GM18508 (cell line): Measurements from ENCODE around the gene FAM168A.

Source experiments
- ATAC-seq: cut with Tn5 transposase; IDR thresholded peaks from one replicate; pipeline ENCODE4 v1.9.1; 2021; ENCODE audit warnings: moderate number of reproducible peaks; ENCODE audit not compliant: insufficient read depth, unreplicated experiment

The FAM168A gene

DNA sequence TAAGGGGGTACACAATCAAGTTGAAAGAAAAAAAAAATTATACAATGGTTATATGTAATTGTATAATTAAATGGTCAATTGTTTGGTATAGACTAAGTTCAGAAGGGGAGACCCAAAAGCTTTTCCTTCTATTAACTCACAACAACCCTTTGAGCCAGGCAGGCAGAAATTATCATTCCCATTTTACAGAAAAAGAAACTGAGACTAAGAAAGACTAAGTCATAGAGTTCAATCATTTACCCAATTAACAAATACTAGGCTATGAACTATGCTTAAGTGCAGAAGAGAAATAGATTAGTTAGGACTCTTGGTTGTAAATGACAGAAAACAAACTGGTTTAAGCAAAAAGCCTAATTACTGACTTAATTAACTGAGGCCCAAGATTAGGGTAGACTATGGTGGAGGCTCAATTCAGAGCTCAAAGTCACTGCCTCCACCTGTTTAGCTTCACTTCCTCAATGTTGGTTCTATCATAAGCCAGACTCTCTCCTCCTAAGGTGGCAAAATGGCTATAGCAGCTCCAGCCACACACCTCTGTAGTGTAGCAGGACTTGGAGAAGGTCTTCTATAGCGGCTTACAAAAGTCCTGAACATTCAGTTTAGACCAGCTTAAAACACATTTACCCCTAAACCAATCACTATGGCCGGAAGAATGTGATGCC lies 34.2 kb downstream of the FAM168A start:
- ATAC-seq, result no peak

DNA sequence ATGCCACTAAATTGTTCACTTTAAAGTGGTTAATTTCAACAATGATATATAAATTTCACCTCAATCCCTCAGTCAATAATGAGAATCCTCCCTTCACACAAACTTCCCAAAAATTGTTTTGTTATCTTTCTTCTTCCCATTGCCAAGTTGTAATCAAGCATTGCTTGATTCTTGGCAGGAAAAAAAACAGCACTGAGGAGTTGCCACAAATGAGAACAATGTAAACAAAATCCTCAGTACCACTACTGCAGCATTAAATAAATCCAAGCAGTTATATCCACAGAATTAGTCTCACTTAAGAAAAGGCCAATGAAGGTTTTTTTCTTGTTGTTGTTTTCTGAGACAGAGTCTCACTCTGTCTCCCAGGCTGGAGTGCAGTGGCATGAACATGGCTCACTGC lies 38.2 kb downstream of the FAM168A start:
- no peak for ATAC-seq

DNA sequence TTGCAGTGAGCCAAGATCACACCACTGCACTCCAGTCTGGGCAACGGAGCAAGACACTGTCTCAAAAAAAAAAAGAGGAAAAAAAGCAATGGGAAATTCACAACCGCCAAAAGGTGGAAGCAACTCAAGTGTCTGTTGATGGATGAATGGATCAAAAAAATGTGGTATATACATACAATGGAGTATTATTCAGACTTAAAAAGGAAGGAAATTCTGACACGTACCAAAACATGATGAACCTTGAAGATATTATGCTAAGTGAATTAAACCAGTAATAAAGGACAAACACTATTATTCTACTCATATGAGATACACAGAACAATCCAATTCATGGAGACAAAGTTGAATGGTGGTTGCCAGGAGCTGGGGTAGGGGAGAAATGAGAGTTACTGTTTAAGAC lies 40.9 kb downstream of the FAM168A start:
- no peak for ATAC-seq

DNA sequence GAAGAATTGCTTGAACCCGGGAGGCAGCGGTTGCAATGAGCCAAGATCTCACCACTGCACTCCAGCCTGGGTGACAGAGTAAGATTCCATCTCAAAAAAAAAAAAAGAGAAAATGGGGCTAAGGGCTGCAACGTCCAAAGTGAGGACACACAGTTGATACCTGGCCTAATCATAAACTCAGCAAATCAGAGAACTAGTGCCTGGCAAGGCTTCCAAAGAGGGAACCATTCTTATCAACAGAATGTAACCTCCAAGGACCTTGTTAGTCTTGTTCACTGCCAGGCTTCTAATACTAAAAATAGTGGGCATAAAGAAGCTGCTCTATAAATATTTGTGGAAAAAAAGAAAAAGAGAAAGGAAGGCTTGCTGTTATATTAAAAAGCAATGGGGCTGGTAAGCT lies 42.3 kb downstream of the FAM168A start:
- no peak for ATAC-seq

DNA sequence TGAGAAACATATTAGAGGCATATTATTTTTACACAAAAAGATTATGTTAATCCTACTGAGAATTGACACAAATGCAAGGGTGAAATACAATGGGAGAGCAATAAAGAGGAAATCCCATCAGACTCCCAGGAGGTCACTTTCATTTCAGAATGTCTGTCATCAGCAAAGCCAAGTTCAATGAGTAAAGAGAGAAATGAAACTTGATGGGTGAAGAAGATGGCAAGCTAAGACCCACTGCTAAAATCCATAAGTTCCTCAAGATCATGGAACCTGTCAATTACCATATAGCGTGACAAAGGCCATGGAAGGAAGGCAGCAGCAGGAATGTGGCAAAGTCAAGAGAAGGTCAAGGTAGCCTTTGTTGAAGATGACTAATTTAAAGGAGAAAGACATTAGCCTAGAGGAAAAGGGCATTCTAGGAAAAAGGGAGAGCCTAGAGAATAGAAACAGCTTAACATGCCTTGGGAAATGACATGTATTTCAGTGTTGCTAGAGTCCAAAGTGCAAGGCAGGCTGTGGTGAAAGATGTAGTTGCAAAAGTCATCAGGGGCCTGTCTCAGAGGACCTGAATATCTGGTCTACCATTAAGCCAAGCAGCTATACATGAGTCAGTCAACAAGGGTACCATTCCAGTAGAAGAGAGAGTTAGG lies 43.1 kb downstream of the FAM168A start:
- no peak for ATAC-seq

DNA sequence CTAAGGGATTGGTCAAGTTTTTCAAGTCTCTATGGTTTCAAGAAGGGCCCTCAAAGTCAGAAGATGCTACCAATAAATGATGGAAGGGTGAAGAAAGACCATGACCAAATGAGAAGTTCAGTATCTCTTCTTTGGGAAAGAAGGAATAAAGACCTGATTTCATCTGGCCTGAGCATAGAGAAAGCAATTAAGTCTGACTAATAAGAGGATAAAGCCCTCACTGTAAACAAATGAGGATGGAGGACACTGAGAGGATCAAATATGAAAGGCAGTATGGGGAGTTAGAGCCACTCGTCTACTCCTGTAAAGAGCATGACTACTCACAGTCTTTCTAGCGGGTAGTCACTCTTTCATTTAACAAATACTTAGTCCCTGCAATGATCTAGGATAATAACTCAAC lies 44.6 kb downstream of the FAM168A start:
- no peak for ATAC-seq

DNA sequence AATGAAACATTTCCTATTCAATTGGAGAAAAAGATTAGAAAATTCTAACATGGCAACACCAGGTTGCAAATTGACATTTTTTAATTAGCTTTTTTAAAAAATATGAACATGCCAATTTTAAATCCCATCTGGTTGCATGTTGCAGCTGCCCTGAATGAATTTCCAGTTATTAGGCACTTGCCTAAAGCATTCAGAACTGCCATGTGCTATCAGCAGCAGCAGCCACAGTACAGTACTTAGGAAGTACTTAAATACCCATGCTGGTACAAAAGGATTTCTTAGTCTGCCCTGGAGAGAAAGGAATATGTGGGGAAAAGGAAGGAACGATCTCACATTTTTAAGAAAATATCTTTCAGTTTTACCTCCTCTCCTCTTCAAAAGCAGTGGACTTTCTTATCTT lies 46.2 kb downstream of the FAM168A start:
- ATAC-seq, result no peak

DNA sequence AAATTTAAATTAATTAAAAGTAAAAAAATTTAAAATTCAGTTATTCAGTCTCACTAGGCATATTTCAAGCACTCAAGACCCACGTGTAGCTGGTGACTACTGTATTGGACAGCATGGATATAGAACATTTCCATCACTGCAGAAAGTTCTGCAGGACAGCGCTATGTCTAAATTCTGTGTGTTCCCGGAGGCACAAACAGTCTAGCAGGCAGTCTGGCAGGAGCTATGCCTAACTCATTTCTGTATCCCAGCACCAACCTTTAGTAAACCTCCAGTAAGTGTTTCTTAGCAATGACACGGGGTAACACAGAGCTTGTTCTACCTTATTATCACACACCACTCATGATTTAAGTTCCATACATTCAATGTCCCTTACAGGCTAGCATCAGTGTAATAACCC lies 48.5 kb downstream of the FAM168A start:
- ATAC-seq, result no peak

DNA sequence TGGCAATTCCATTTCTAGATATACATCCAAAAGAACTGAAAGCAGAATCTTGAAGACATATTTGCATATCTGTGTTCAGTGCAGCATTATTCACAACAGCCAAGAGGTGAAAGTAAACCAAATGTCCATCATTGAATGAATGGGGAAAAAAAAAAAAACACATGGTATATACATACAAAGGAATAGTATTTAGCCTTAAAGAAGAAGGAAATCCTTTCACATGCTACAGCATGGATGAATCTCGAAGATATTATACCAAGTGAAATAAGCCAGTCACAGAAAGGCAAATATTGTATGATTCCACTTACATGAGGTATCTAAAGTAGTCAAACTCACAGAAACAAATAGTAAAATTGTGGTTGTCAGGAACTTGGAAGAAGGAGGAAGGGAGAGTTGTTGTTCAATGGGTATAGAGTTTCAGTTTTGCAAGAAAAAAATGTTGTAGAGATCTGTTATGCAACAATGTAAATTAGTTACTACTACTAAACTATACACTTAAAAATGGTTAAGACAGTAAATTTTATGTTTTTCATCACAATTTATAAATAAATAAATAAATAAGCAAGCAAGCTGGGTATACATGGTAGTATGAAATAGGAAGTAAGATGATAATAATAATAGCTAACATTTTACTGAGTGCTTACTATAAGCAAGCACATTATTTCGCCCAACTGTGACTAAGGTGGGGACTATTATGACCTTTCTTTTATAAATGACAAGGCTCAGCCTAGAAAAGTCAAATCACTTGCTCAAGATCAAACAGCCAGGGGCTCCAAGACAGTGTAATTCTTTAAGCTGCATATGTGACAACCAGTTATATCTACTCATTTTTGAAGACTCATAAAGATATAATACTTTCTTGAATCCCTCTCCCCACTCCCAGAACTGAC lies 50.0 kb downstream of the FAM168A start:
- ATAC-seq, result no peak

DNA sequence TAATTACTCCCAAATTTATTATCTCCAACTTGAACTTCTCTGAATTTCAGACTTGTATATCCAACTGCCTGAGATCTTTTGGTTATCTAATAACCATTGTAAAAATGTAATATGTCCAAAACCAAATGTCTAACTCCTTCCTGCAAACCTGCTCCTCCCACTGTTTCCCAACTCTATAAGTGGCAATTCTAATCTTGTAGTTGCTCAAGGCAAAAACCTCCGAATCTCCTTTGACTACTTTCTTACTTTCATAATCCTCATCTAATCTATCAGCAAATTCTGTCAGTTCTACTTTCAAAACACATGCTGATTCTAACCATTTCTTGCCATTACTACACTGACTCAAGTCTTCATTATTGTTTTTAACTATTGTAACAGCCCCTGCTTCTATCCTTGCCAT lies 55.7 kb downstream of the FAM168A start:
- ATAC-seq, result no peak

DNA sequence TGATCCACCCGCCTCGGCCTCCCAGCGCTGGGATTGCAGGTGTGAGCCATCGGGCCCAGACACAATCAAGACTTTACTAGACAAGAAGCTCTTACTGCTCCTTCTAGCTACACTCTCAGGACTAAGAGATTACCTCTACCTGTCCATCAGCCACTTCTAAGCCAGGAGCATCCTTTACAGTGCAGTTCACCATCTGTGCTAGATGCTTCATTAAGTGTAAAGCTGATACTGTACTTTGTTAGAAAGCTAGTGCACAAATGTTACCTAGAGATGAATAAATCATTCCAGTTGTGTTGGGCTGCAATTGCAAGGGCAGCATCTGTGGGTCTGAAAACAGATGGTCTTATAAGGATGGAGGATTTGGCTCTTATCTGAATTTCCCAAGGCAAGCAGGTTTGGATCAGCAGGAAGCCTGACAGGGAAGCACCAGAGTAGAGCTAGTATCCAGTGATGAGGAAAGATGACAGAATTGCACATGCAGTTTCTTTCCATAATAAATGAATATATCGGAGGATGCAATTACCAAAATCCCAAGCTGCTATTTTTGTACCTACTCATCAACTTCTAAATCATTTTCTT lies 58.3 kb downstream of the FAM168A start:
- ATAC-seq, result no peak

DNA sequence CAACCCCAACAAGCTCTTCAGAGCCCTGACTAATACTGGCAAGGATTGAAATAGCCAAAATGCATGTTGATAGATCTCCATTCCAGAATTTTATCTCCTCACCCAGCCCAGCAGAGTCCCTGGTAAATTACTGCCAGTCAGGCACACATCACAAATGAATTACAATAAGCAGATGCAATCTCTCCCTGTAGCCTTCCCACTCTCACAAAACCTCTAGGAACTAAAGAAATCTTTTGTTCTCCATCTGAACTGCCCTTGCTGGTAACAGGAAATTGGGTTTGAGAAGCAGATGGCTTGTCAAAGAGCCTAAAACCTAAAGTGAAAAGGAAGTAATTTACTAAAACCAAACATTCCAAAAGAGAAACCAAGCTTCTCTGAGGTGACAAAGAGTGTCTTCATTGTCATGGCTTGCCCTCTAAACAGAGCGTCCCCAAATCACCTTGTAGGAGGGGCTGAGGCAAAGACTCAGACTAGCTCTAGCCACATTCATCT lies 59.5 kb downstream of the FAM168A start:
- no peak for ATAC-seq

DNA sequence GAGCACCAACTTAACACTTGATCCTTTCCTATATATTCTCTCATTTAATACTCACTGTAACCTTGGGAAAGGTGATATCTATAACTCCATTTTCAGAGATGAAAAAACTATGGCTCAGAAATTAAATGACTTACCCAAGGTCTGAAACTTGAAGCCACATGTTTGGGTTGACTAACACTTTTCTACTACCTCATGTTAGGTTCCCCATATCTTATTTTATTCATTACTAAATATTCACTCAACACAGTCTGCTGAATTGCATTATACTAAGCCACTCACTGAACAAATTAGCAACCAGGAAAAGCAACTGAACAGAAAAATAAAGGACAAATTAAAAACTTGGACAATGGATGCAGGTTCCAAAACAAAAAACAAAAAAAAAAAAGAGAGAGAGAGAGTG lies 59.9 kb downstream of the FAM168A start:
- no peak for ATAC-seq

DNA sequence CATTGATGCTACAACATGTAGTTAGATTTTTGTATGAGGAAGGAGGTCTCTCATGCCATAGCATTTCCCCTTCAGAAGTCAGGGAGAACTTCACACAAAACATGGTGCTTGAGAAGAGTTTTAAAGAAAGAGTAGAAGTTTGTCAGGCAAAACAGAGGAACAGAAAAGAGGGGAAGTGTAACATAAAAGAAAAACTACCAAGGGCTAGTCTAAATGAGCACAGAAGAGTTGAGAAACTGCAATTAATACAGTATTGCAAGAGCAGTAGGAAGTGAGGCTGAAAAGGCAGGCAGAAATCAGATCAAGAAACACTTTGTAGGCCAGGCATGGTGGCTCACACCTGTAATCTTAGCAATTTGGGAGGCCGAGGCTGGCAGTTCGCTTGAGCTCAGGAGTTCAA lies 61.0 kb downstream of the FAM168A start:
- no peak for ATAC-seq

DNA sequence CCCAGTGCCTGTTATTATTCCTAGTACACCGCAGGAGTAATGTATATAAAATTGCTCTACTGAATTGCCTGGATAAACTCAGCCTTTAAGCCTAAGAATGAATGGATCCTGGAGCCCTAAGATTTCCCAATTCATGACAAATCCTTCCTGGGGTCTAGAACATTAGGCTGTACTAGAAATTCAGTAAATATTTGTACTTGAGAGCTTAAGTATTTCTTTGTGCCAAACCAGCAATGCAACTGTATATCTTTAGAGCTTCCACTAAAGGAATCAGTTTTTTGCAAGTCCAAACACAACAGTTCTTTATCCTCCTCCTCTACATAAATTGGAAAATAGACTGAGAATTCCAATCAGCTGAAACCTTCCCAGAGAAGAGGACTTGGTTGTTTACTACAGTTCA lies 65.6 kb downstream of the FAM168A start:
- no peak for ATAC-seq

DNA sequence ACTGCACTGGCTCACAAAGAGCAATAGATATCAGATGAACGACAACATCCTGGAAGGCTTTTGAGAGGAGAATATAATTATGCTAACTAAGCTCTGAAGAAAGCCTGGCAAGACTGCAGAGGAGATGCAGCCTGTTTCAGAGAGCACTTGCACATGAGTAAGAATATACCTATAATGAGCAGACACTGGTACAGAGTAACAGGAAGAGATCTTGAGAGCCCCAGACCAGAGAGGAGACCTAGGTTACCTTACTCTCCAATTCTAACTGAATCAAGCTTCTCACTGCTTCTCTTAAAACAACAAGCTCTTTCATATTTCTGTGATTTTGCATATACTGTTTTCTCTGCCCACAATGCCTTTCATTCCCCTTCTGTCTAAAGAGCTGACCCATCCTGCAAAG lies 66.5 kb downstream of the FAM168A start:
- ATAC-seq, result no peak

DNA sequence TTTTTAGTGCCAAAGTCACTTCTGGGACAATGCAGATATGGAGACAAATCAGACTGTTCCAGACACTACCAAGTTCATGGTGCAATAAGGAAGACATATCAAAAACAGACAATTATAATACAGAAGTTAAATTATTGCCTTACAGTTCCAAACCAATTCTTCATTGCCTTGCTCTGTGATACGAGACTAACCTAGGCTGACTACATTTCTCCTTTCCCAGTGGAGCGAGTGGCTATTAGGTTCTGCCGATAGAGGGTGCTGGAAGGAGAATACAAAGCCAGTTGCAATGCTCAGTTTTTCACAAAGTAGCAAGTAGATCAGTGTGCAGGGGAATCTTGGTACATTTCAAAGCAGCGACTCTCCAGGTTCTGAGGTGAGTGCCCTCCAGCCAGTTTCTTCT lies 67.8 kb downstream of the FAM168A start:
- no peak for ATAC-seq

DNA sequence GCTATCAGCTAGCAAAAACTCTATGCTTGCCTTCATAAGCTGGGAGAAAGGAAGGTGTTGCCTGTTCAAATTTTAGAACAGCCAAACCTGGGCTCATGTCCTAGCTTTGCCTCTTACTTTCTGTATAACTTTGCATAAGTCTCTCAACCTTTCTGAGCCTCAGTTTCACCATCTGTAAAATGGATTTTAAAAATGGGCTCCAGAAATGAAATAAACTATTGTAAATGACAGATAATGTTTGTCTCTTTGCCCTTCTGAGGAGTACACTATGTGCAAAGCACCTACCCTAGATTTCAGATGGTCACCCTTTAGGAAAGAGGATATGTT lies 68.7 kb downstream of the FAM168A start:
- no peak for ATAC-seq

DNA sequence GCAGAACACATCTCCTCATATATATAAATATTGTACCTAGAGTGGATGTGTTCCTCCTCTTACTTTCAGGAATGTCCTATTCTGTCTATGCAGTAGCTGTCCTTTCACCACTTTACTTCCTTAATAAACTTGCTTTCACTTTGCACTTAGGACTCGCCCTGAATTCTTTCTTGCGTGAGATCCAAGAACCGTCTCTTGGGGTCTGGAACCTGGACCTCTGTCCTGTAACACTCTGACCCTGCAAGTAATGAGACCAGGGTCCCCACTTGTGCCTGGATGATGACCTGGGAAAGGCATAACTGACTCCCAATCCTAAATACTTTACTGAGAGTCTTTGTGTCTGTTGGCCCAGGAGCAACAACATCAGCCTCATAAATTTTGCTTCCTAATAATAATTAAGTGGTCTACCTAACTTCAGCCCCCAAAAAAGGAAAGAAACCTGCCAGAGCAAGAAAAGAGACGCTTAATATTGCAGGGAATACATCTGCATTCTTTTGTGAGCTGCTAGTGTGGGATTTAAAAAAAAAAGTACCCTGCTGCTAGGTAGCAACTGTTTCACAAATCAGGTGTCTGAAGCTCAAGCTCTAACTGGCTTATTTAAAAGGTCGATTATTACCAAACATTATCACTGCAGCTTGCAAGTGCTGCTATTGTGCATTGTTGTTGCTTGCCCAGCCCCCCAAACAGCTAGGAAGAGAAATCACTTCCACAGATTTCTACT lies 69.3 kb downstream of the FAM168A start:
- ATAC-seq, result no peak

DNA sequence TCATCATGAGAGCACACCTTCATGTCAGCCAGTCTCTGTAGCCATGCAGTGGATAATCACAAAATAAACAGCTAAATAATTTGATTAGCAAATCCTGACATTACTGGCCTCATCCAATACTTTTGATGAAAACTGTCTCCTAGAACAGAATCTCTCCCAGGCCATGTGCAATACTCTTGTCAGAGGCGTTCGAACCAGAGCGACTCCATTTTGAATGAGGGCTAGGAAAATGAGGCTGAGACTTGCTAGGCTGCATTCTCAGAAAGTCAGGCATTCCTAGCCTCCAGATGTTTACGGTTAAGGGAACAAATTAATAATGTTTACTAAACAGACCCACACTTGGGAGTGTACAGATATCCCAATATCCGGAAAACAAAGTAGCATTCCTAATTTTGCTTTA lies 69.9 kb downstream of the FAM168A start:
- ATAC-seq, result no peak
